HG02571 (cell line): ENCODE measurements around the gene PLA2R1.
A peak's percentile ranks its signal among the peaks of the same experiment; 100 is the strongest.
"Not testable (repeated sequence)": the region's sequence is repeated elsewhere in the genome, so short reads cannot be mapped to it uniquely, and the experiment has no call there.

Source experiments
- ATAC-seq: cut with Tn5 transposase; IDR thresholded peaks from one replicate; pipeline ENCODE4 v1.9.1; 2021; ENCODE audit warnings: mild to moderate bottlenecking, moderate library complexity; ENCODE audit not compliant: unreplicated experiment

The PLA2R1 gene

DNA sequence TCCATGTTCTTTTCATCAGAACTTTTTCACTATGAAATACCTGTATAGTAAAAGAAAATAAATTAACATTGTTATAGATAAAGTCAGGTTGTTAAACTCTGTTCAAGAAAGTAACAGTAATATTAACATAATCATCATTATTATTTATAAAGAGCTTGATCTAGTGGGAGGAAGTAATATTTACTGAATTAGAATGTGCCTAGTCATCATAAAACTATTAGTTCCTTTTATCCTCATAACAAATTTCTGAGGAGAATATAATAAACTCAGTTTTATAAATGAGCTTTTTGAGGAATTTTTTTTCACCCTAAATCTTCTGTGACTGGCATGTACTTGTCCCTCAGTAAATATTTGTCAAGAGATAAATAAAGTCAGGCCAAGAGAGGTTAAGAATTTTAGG lies 78.4 kb downstream of the PLA2R1 start:
- ATAC-seq, result no peak

DNA sequence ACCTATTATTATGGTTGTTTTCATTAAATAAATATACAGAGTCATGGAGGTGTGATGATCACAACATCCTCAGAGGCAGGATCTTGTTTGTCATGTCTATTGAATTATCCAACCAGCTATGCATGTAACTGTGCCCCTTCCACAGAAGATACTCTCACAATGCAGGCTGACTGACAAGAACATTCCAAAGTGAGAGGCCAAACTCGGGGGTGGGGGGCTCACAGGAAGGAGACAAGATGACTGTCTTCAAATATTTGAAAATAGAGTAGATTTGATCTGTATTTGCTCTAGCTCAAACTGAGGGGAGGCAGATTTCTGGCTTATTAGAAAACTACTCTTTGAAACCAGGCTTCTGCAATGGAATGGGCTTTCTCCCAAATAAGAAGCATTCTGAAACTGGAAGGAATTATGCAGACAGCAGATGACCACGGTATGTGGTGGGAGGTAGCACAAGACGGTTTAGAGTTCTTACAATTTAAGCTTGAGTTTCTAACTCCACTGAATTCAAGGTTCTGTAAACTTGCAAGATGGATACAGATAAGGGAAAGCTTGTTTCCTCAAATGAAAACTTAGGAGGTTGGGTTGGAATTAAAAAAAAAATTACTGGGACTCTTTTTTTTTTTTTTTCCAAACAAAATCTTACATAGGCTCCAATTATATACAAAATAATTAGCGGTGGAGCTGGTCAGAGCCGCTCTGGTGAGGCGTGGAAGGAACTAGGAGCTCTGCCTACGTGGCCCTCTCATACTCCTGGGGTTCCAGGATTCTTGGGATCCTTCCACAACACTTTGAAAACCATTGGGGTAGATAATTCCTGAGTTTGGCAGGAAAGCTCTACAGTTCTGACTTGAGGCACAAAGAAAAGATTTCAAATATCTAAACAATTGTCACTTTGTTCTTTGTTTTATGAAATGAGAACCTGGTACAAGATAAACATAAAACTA lies 79.3 kb downstream of the PLA2R1 start:
- no peak for ATAC-seq

DNA sequence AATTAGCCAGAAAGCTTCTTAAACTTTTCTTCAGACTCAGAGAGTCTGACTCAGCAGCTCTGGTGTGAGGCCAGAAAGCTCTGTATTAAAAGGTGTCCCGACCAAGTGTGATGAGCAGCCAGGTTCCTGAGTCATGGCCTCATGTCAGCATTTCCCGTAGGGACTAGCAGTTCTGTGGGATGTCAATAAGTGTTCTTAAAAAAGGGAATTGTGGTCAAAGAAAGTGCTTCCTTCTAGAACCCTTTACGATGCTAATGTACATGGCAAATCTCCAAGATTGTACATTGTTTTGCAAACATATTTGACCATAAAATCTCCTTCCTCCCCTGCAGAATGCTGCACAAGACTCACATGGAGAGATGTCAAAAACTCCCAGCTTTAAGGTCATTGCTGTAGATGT lies 80.1 kb downstream of the PLA2R1 start:
- ATAC-seq, result no peak

DNA sequence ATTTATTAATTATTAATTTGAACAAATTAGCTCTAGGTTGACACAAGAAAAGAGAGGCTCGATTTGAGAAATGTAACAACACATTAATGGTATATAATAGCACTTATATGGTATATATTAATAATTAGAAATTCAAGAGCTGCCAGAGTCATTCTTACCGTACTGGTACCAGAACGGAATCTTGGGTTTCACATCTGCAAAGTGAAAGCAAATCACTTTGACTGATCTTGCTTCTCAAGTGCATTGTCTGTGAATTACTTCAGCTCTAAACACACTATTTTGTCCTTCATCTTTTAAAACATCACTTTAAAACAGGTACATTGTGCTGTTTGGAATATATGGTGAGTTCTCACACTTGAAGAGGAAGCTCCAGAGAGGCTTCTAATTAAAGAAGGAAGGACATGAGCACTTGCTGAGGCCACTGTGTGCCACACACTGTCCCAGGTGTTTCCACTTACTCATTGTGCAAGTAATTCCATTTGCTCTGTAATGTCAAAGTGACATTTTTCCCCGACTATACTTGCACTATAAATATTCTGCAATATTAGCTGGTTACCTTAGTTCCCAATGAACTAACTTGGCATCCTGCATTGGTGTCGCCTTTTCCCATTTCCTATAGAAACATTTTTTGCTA lies 85.8 kb downstream of the PLA2R1 start:
- ATAC-seq, result no peak

DNA sequence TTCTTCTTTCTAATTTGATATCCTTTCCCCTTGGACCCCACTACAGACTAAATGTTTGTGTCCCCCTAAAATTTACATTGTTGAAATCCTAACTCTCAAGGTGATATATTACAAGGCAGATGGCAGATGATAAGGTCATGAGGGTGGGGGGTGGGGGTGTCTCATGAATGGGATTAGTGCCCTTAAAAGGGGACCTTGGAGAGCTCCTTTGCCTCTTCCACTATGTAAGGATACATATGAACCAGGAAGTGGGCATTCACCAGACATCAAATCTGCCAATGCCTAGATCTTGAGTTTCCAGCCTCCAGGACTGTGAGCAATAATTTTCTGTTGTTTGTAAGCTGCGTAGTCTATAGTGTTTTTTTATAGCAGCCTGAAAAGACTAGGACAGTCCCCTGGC lies 89.1 kb downstream of the PLA2R1 start:
- no peak for ATAC-seq

DNA sequence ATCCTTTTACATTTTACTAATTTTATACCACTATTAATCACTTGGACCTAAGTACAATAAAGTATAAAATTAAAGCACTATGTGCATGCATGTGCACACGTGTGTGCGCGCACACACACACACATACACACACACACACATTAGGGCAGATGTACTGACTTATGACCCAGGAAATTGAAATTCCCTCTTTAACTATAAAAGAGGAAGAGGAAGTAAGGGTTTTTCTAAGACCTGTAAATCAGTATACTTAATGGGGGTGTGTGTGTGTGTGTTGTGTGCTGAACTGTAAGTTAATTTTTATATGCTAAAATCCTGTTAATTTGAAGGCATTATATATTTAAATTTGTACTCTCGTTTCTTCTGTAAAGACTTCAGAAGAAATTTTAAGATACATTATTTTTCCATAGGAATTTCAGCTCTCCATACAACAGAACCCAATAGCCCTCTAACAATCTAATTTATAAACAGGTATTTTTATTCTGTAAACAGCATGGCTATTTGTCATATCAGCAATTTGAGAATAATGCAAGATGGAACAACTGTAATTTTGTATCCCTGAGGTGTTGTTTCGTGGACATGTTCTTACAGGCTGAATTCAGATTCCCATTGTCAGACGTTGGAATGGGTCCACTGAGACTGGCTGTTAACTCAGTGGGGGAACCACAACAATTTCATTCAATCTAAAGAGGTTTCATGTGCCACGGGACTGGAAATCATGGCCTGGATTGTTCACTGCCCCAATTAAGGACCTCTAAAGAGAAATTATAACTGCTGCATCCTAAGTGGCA lies 90.9 kb downstream of the PLA2R1 start:
- no peak for ATAC-seq

DNA sequence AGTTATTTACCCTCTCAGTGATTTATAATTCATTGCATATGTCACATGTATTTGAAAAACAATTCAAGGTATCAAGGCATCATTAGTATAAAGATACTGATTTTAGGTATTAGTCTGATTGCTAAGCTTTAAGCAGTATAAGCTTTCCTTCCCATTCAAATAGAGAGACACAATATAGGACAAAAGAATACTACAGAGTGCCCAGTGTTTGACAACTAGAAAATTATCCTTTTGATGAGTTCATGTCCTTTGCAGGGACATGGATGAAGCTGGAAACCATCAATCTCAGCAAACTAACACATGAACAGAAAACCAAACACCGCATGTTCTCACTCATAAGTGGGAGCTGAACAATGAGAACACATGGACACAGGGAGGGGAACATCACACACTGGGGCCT lies 91.9 kb downstream of the PLA2R1 start:
- ATAC-seq, result not testable (repeated sequence)

DNA sequence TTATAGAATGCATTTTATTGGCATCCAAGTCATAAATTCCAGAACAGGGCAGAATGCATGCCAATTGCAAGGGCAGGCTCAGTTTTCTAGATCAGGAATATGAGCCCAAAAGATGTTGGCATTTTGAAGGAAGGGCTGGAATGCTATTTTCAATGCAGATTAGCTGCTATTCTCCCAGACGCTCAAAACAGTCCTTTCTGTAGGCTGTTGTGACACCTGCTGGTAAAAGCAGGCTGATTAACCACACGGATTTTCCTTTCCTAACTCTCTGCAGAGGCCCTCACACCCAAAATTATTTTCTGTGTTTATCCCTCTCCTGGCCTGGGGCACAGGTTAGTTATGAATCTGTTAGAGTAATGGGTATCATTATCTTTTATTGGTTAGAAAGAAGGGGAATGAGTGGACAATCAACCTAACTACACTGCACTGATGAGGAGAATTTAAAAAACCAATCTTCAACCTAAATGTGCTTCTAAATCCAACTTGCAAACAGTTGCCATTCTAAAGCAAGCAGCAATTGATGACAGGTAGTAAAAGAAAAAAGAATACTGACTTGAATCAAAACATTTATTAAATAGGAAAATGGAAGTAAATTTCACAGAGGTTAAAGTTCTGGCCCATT lies 94.0 kb downstream of the PLA2R1 start:
- peak; percentile 40 for ATAC-seq

DNA sequence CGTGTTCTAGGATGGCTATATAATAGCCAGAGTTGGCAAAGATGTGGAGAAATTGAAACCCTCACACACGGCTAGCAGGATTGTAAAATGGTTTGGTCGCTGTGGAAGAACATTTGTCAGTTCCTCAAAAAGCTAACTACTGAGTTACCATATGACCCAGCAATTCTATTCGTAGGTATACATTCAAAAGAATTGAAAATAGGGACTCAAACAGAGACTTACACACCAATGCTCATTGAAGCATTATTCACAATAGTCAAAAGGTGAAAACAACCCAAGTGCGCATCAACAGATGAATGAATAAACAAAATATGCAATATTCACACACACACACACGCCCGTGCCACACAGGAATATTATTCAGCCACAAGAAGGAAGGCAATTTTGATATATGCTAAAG lies 98.7 kb downstream of the PLA2R1 start:
- peak; percentile 80 for ATAC-seq

DNA sequence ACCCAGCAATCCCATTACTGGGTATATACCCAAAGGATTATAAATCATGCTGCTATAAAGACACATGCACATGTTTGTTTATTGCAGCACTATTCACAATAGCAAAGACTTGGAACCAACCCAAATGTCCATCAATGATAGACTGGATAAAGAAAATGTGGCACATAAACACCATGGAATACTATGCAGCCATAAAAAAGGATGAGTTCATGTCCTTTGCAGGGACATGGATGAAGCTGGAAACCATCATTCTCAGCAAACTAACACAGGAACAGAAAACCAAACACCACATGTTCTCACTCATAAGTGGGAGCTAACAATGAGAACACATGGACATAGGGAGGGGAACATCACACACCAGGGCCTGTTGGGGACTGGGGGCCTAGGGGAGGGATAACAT lies 99.9 kb downstream of the PLA2R1 start:
- ATAC-seq, result not testable (repeated sequence)

DNA sequence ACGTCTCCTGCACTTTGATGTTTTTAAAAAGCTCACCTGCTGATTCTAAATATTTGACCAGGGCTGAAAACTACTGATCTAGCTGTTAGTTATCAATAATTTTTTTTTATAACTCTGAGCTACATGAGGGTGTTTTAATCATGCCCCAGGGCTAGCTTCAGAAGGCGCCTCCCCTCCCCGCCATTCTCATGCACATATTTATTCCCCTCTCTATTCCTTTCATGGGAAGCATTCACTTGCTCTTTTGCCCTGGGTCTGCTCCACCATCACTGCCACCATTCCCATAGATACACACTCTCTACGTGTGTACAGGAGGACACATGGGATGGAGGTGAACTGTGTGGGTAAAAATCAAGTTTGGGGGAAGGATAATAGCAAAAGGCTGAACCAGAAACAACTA lies 101.0 kb downstream of the PLA2R1 start:
- no peak for ATAC-seq

DNA sequence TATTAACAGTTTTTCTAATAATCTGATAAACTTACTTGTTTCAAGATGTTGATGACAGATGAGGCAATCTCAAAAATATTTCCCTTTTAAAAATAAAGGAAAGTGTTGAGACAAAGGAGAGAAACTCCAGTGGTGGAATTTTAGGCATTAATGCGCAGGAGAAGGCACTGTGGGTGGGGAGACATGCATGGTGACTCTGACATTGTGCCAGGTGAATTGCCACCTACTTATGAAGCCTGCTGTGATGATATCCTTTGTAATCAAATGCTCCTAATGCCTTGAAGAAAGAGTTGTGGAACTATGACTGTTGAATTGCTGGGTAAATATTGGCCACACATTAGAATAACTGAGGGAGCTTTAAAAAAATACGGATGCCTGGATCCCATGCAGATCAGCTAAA lies 101.4 kb downstream of the PLA2R1 start:
- no peak for ATAC-seq

DNA sequence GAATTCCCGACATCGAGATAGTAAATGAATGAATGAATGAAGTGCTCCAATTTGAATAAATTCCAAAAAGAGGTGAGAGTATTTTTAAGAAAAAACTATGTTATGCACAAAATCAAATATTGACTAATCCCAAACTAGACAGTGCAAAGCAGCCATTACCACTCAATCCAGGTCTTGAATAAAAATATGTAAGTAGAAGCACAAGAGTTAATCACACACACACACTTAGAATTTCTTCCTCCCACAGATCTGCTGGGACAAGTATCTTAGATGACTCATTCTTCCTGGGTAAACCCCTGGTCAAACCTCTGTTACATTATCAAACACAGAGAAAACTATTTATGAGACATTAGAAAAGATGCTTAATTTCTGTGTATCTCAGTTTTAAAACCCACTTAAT lies 102.0 kb downstream of the PLA2R1 start:
- peak; percentile 49 for ATAC-seq

DNA sequence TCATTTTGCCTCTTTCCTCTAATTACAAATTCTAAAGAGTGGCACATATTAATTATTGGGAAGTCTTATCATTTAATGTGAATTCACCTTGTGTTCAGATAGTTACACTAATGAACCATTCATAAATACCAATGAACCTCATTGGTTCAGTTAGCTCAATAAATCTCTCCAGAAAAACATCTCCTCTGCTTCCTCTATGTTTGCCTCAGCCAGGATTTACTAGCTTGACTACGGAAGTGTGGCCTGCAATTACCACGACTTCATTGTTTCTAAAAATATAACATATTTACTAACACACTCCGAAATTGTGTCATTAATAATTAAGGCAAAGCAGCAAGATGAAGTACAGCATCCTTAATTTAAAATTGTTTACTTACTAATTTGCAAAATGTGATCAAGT lies 103.3 kb downstream of the PLA2R1 start:
- ATAC-seq, result no peak

DNA sequence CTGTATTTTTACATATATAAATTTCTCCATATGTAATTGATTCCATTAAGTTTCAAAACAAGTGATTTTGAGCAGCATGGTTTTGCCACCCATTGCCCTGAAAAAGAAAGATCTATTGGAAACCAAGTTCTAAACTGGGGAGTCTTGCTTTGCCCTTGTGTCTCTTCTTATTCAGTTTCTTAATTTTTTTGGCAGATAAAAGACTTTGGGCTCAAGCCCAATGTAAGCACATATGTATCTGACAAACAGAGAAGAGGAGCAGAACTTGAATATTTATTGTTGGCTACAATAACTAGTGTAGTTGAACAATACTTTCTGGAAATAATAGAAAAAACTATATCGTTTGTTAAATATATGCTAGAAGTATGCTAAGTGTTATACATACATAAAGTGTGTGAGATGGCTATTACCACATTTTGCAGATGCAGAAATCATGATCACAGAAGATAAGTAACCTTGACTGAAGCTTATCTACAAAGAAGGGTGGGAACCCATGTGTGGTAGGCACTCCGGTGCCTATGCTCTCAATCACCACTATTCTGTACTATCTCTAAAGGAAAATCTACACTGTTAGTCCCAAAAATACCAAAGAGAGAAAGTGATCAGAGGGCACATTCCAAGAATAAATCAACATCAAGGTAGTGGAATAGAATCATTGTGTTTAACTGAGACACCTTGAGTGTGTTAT lies 109.1 kb downstream of the PLA2R1 start:
- no peak for ATAC-seq

DNA sequence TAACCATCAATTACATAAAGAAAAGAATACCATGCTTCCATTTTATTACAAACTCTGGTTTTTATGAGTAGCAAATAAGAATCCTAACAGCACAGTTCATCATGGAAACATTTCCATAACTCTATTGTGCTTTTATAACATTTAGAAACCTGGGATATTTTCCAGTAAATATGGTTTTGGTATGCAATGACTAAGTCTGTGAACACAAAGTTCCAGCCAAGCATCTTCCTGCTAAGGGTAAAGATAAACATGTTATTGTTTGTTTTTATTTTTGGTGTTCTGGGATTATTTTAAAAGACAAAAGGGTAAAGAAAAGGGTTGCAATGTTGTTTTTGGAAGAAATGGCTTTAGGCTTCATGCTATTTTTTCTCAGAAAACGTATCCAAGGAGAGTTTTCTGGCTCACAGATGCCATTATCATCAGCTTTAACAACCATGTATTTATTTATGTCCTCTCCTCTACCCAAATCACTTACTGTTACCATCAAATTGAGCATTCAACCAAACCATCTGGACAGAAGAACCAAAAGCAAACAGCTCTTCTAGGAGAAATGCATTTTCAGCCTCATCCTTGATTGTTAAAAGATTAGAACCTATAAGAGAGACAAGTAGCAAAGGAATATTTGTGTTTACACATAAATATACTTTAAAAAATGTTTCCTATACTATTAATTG lies 116.0 kb downstream of the PLA2R1 start:
- ATAC-seq, result no peak

DNA sequence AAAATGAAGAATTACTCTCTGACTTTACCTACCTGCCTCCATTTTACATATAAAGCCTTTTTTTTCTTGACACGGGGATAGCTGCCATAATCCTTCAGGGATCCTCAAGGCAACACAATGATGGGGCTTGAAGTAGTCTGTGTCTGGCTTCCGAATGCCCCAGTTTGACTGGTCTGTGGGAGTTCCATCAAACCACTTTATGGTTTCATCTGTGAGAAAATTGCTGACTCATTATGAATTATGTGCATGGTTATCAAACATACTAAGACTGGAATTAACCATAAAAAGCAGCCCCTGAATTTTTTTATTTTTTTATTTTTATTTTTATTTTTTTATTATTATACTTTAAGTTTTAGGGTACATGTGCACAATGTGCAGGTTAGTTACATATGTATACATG lies 117.5 kb downstream of the PLA2R1 start:
- ATAC-seq, result no peak

DNA sequence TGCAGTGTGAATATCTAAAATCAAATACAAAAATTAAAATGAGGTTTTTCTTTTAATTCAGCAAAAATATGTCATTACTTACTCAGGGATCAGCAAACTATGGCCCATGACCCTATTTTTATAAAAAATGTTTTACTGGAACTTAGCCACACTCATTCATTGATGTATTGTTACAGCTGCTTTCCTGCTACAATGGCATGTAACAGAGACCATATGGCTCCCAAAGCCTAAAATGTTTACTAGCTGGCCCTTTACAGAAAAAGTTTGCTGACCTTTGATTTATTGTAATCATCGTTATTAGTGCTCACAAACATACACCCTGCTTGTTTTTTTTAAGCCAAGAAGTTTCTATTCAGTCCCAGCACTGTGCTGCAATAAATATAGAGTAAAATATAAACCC lies 120.3 kb downstream of the PLA2R1 start:
- no peak for ATAC-seq

DNA sequence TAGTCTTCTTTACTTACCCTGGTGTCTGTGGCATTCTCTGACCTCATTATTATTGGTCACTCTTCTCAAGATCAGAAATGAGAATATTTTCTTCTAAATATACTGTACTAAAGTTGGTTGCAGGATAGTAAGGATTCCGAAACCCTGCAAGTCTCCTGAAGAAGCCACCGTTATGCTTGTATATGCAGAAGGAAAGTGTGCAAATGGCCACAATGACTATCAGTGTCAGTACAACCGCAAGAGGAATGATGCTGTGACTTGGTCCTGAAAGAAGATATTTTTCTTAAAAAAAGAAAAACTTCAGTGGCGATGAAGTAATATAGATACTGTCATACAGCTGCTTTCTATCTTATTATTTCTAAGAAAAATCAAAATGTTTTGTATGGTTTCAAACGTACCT lies 120.7 kb downstream of the PLA2R1 start:
- no peak for ATAC-seq

DNA sequence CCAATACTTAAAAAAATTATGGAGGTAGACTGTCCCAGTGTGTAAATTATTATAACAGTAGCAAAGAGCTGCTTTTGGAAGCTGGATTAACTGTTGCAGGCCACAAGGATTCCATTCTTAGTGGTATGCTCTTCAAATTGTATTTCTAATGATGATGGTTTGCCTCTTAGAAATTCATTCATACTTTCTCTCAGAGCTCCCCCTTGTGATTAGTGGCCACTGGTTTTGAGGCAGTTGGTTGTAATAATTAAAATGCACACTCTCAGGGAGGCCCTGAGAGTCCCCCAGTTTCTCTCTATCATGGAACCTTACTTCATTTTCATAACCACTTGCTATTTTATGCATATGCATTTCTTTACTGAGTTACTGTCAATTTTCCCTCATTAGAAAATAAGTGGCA lies 122.5 kb downstream of the PLA2R1 start:
- peak; percentile 76 for ATAC-seq
